GM06990 (cell line): ENCODE data around the gene IP6K1.

ENCODE experiments used
- DNase-seq: peaks from one replicate; pipeline ENCODE4 v3.0.0-alpha.2; 2011; ENCODE audit not compliant: insufficient read length; ENCODE audit errors: extremely low read depth
- H3K27me3 ChIP-seq: replicated peaks from 2 replicates; pipeline ENCODE4 v1.6.0; 2011; ENCODE audit warnings: low read length; ENCODE audit not compliant: control insufficient read depth, insufficient read depth
- H3K36me3 ChIP-seq: 2 replicates; pipeline ENCODE4 v1.5.1; 2011; ENCODE audit warnings: low read length; ENCODE audit not compliant: control insufficient read depth, insufficient read depth
- H3K4me3 ChIP-seq: replicated peaks from 2 replicates; pipeline ENCODE4 v1.5.1; 2011; ENCODE audit warnings: low read depth, mild to moderate bottlenecking, control low read depth, low read length
- CTCF ChIP-seq: IDR thresholded peaks from 2 replicates; pipeline ENCODE4 v1.5.1; 2011; ENCODE audit warnings: low read length, control low read depth, mild to moderate bottlenecking, inconsistent platforms; ENCODE audit not compliant: insufficient read depth, poor library complexity, severe bottlenecking

The IP6K1 gene

GRCh38 chr3:49703956-49704355, 82.4 kb downstream of the IP6K1 start:
- peaks cover 32% of the 10 kb centered on the region for H3K36me3 ChIP-seq

GRCh38 chr3:49703443-49703927, 82.9 kb downstream of the IP6K1 start:
- Histone ChIP-seq H3K36me3 (peaks cover 34% of the 10 kb centered on the region), H3K4me3 (no peak overlapping the region), H3K27me3 (no peaks in the 10 kb centered on the region)
- peak; percentile 95 for TF ChIP-seq CTCF
- no peak for DNase-seq

More at GRCh38 chr3:49703956-49704355, 82.4 kb downstream of the IP6K1 start:
- Histone ChIP-seq H3K27me3 (no peaks in the 10 kb centered on the region), H3K4me3 (no peak overlapping the region)
- TF ChIP-seq CTCF = no peak
- no peak for DNase-seq

- no peak for TF ChIP-seq CTCF
- Histone ChIP-seq H3K4me3 (no peak overlapping the region), H3K27me3 (no peaks in the 10 kb centered on the region), H3K36me3 (peaks cover 37% of the 10 kb centered on the region)
- DNase-seq = no peak
These were observed 83.7 kb downstream of the IP6K1 start for GRCh38 chr3:49702672-49703071.

GRCh38 chr3:49701388-49702077, 84.8 kb downstream of the IP6K1 start:
- no peak for DNase-seq
- TF ChIP-seq CTCF = peak; percentile 44
- no peaks in the 10 kb centered on the region for H3K27me3 ChIP-seq
- H3K36me3 ChIP-seq = peaks cover 39% of the 10 kb centered on the region
- no peak overlapping the region for H3K4me3 ChIP-seq

GRCh38 chr3:49700453-49701128, 85.8 kb downstream of the IP6K1 start:
- no peaks in the 10 kb centered on the region for H3K27me3 ChIP-seq
- H3K36me3 ChIP-seq = peaks cover 34% of the 10 kb centered on the region
- DNase-seq = no peak

More at GRCh38 chr3:49700453-49701128, 85.8 kb downstream of the IP6K1 start:
- peak; percentile 21 for TF ChIP-seq CTCF
- no peak overlapping the region for H3K4me3 ChIP-seq
